HCT116 (cell line): ENCODE data around the gene CKS2. TPM values are rescaled to one million over a fixed set of nuclear protein-coding genes. Genes with fewer than 3 reads are reported as not detected.
A peak's percentile ranks its signal among the peaks of the same experiment; 100 is the strongest.

Source experiments
- ATAC-seq: fragments of 200-7000 bp; cut with Tn5 transposase; 2 replicates; pipeline ENCODE4 v1.9.1; 2020; ENCODE audit warnings: mild to moderate bottlenecking, moderate library complexity
- BruUV-seq: library from RNA; stranded (reverse); fragments of 400-500 nt; replicated peaks from 2 replicates; lab custom pipeline; 2021; lab: Mats Ljungman, UMichigan
- CTCF ChIA-PET: fragments of 300-600 bp; sonication (Branson Sonifier 250); formaldehyde crosslinking; loops from one replicate; lab custom pipeline; 2021; ENCODE audit warnings: antibody characterized with exemption; lab: Charles Lee
- POLR2A ChIA-PET: fragments of 300-600, 350-600 bp; sonication (Branson Sonifier 250); formaldehyde crosslinking; loops from one replicate; lab custom pipeline; 2021; ENCODE audit warnings: antibody characterized with exemption; lab: Charles Lee
- RAD21 ChIA-PET, 2 experiments: fragments of 300-600 bp; sonication (Branson Sonifier 250); formaldehyde crosslinking; loops; one replicate each; lab custom pipeline; 2023; ENCODE audit warnings: low total read pairs in 2 of 2; ENCODE audit not compliant: uncharacterized antibody in 2 of 2, unreplicated experiment in 2 of 2, low non-redundant PET in 1 of 2; lab: Charles Lee
- DNase-seq: peaks from one replicate; pipeline ENCODE4 v3.0.0-alpha.2; 2010; ENCODE audit warnings: low read depth, low spot score
- H2AFZ ChIP-seq: fragments of 200-600 bp; shearing (Covaris generic), sonication (generic); 2 replicates; pipeline ENCODE4 v1.6.1; 2017; ENCODE audit warnings: low read depth, mixed run types, mixed read lengths, antibody characterized with exemption, low read length; ENCODE audit not compliant: poor library complexity, severe bottlenecking
- H3K27ac ChIP-seq: 2 replicates; pipeline ENCODE4 v1.5.1; 2012; ENCODE audit warnings: low read depth, low read length
- H3K27me3 ChIP-seq: fragments of 200-600 bp; sonication (generic); 2 replicates; pipeline ENCODE4 v1.6.1; 2016; ENCODE audit warnings: mixed run types, low read length, mixed read lengths; ENCODE audit not compliant: insufficient read depth
- H3K36me3 ChIP-seq, 2 experiments: fragments of 200-500 bp in 1 of 2; fragments of 200-600 bp in 1 of 2; sonication (Bioruptor generic) in 1 of 2; sonication (generic) in 1 of 2; 2 replicates each; pipeline versions ENCODE4 v1.5.1 to v1.6.1; 2014 to 2016; ENCODE audit warnings: low read length in 2 of 2, inconsistent platforms in 1 of 2, mixed read lengths in 1 of 2, mixed run types in 1 of 2; ENCODE audit not compliant: insufficient read depth in 2 of 2, control insufficient read depth in 1 of 2
- H3K4me1 ChIP-seq, 2 experiments: fragments of 200-600 bp in 1 of 2; sonication (generic) in 1 of 2; 2 replicates each; pipeline versions ENCODE4 v1.5.1 to v1.6.1; 2012 to 2017; ENCODE audit warnings: low read length in 2 of 2, inconsistent platforms in 1 of 2, mild to moderate bottlenecking in 1 of 2, mixed read lengths in 1 of 2, mixed run types in 1 of 2, moderate library complexity in 1 of 2; ENCODE audit not compliant: insufficient read depth in 2 of 2, control insufficient read depth in 1 of 2
- H3K4me2 ChIP-seq: fragments of 200-600 bp; sonication (generic); 2 replicates; pipeline ENCODE4 v1.6.1; 2017; ENCODE audit warnings: mixed run types, low read length, mixed read lengths
- H3K4me3 ChIP-seq, 2 experiments: fragments of 200-600 bp in 1 of 2; sonication (generic) in 1 of 2; replicated peaks in 1 of 2; 2 replicates each; pipeline ENCODE4 v1.5.1; 2011 to 2016; ENCODE audit warnings: low read length in 2 of 2, control low read depth in 1 of 2, low read depth in 1 of 2, mild to moderate bottlenecking in 1 of 2, mixed read lengths in 1 of 2, mixed run types in 1 of 2
- H3K79me2 ChIP-seq: fragments of 200-600 bp; sonication (generic); 2 replicates; pipeline ENCODE4 v1.6.1; 2017; ENCODE audit warnings: mild to moderate bottlenecking, mixed run types, low read length, moderate library complexity, mixed read lengths; ENCODE audit not compliant: insufficient read depth
- H3K9ac ChIP-seq: fragments of 200-600 bp; sonication (generic); 2 replicates; pipeline ENCODE4 v1.6.1; 2016; ENCODE audit warnings: low read length, mixed read lengths
- H3K9me2 ChIP-seq: fragments of 200-600 bp; sonication (generic), shearing (Covaris generic); 2 replicates; pipeline ENCODE4 v1.6.1; 2017; ENCODE audit warnings: mixed run types, mild to moderate bottlenecking, moderate library complexity; ENCODE audit not compliant: insufficient read depth
- H3K9me3 ChIP-seq, 2 experiments: fragments of 200-500 bp in 1 of 2; fragments of 200-600 bp in 1 of 2; sonication (Bioruptor generic) in 1 of 2; sonication (generic) in 1 of 2; 2 replicates each; pipeline ENCODE4 v1.6.1; 2014 to 2017; ENCODE audit warnings: low read length in 2 of 2, mixed read lengths in 2 of 2, inconsistent platforms in 1 of 2, low read depth in 1 of 2, mild to moderate bottlenecking in 1 of 2, mixed run types in 1 of 2, moderate library complexity in 1 of 2; ENCODE audit not compliant: control insufficient read depth in 1 of 2, insufficient read depth in 1 of 2
- H4K20me1 ChIP-seq: fragments of 200-600 bp; sonication (generic), shearing (Covaris generic); 2 replicates; pipeline ENCODE4 v1.6.1; 2017; ENCODE audit warnings: mixed run types, mild to moderate bottlenecking, moderate library complexity; ENCODE audit not compliant: insufficient read depth
- ELF1 ChIP-seq: IDR thresholded peaks from 2 replicates; pipeline ENCODE4 v1.6.1; 2012; ENCODE audit warnings: low read depth, borderline replicate concordance
- POLR2AphosphoS5 ChIP-seq: IDR thresholded peaks from 2 replicates; pipeline ENCODE4 v1.6.1; 2011; ENCODE audit warnings: mild to moderate bottlenecking, low read depth, low read length, moderate library complexity
- REST ChIP-seq: IDR thresholded peaks from 2 replicates; pipeline ENCODE4 v1.6.1; 2012; ENCODE audit warnings: low read depth
- TCF7L2 ChIP-seq: IDR thresholded peaks from 2 replicates; pipeline ENCODE4 v1.7.0; 2011; ENCODE audit warnings: borderline replicate concordance, inconsistent platforms; ENCODE audit not compliant: insufficient read depth, insufficient read length; ENCODE audit errors: extremely low read depth
- YY1 ChIP-seq: IDR thresholded peaks from 2 replicates; pipeline ENCODE4 v1.6.1; 2011; ENCODE audit warnings: low read length, low read depth, moderate library complexity, mild to moderate bottlenecking; ENCODE audit not compliant: insufficient replicate concordance; ENCODE audit errors: extremely low read depth
- ZFX ChIP-seq: fragments of 450-650 bp; IDR thresholded peaks from 2 replicates; pipeline ENCODE4 v1.6.1; 2017
- ZNF274 ChIP-seq: fragments of 200-500 bp; sonication (Bioruptor generic); IDR thresholded peaks from 2 replicates; pipeline ENCODE4 v1.6.1; 2014; ENCODE audit warnings: mild to moderate bottlenecking, low read depth, low read length, inconsistent platforms
- intact Hi-C: fragments of 100-400 bp; cut with micrococcal nuclease; formaldehyde crosslinking; loops from 2 replicates; pipeline ENCODE4 v1.10.0; 2022
- total RNA-seq: library from RNA; stranded (reverse); gene quantifications from one replicate; pipeline ENCODE4 v1.2.1, GENCODE V29; 2021; ENCODE audit not compliant: unreplicated experiment
- TF ChIP-seq, protein P1 (sequence below): IDR thresholded peaks from 2 replicates; pipeline ENCODE4 v1.6.1; 2012
- TF ChIP-seq, protein P2 (sequence below): IDR thresholded peaks from 2 replicates; pipeline ENCODE4 v1.6.1; 2011; ENCODE audit warnings: mild to moderate bottlenecking, low read length, moderate library complexity; ENCODE audit not compliant: insufficient replicate concordance; ENCODE audit errors: extremely low read depth

Gene CKS2
- total RNA-seq, 1 experiment from 2014 or later = 242 TPM

DNA sequence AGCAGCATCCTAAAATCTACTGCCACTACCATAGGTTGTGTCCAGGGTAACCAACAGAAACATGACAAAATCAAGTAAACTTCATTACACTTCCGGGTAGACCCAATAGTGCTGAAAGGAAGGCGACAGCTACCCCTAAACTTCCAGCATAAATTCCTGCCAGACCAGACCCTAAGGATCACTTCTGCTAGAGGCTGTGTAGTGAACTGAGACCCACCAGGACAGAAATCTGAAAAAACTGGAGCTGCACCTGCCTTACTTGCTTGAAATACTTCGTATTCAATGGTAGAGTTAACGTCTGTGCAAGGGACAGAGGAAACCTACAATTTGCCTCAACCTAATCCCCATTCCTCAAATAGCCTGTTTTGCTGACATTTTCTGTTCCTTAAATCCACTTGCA is 6.3 kb downstream of the CKS2 start:
- H3K27me3 ChIP-seq = no peaks in the 10 kb centered on the region
- ATAC-seq (no peak), DNase-seq (no peak)
- H4K20me1 ChIP-seq = peaks cover 31% of the 10 kb centered on the region; the same call in 1 of the 2 replicates
- TF ChIP-seq TCF7L2 = no peak
- TF ChIP-seq, protein P1, sequence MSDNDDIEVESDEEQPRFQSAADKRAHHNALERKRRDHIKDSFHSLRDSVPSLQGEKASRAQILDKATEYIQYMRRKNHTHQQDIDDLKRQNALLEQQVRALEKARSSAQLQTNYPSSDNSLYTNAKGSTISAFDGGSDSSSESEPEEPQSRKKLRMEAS = no peak
- BruUV-seq = no TSS peak
- peaks cover 24 to 45% of the 10 kb centered on the region in 2 experiments for H3K36me3 ChIP-seq
- H3K27ac ChIP-seq = peak overlapping the region; percentile 95
- RAD21 ChIA-PET = no interaction called here
- peaks cover 23 to 54% of the 10 kb centered on the region in 2 experiments for H3K4me1 ChIP-seq
- peak overlapping the region; percentile 75 for H3K9ac ChIP-seq
- CTCF ChIA-PET = no interaction called here
- POLR2A ChIA-PET = no interaction called here
- H3K79me2 ChIP-seq = peaks cover 88% of the 10 kb centered on the region
- intact Hi-C loops = loop anchor here (5.0 to 10.0 kb wide), 2 partner anchors 245 to 788 kb away; no protein-coding TSS in a partner anchor
- peak overlapping the region; percentile 63 to 69 for H3K4me3 ChIP-seq
- peak overlapping the region; percentile 78 for H3K4me2 ChIP-seq
- no peaks in the 10 kb centered on the region for H3K9me2 ChIP-seq
- no peaks in the 10 kb centered on the region for H3K9me3 ChIP-seq
- H2AFZ ChIP-seq = no peak overlapping the region

DNA sequence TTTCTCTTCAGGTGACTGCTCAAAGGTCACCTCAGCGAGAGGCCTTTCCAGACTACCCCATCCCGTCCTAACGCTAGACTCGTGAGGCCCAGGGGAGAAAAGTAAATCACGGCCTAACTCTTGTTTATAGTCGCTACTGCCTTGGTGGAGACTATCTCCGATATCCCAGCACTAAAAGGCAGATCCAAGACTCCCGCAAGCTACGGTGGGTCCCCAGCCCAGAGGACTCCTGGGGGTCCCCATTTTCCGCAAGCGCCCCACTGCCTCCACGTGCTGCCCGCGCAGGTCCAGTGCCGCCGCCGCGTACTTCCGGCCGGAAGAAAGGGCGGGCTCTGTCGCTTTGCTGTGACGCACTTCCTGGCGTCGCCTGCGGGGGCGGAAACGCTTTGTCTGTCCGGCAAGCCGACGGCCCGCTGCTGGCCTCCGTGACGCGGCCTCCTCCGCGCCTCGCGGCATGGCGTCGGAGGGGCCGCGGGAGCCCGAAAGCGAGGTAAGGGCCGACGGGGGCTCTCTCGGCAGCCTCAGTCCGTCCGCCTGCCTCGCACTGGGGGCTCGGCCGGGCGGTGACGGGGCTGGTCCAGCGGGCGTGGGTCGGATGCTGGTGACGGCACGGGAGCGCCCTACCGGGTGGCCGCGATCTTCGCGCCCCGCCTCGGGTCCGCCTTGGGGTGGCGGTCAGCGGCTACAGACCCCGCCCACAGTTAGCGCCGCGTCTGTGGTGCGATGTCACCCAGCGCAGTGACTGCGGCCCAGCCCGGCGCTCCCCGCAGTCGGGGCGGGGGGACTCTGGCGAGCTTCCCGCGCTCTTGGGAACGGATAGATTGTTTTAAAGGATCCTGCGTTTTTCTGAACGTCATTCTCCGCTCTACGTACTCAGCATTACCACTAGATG is 7.4 kb downstream of the CKS2 start, which contains the start of gene SECISBP2:
SECISBP2 (plus strand) TSS at position 378 of the 892 bp plus-strand sequence; CDS start at position 455, 77 bp downstream.
- H3K79me2 ChIP-seq = peaks cover 88% of the 10 kb centered on the region
- H2AFZ ChIP-seq = no peak within 1 kb of the TSS
- BruUV-seq = no TSS peak
- no peaks in the 10 kb centered on the region for H3K9me3 ChIP-seq
- peak within 1 kb of the TSS; percentile 78 for H3K4me2 ChIP-seq
- ATAC-seq (peak; percentile 95), DNase-seq (peak; percentile 87)
- peak within 1 kb of the TSS; percentile 95 for H3K27ac ChIP-seq
- H3K4me3 ChIP-seq = peak within 1 kb of the TSS; percentile 63 to 69
- CTCF ChIA-PET = interaction anchor here (0.6 to 1.0 kb wide), 3 partner anchors 9 to 246 kb away, joined by 3 to 7 read pairs (median 5); no protein-coding TSS in a partner anchor
- intact Hi-C loops = loop anchor here (1.0 to 10.0 kb wide), 3 partner anchors 231 to 786 kb away; no protein-coding TSS in a partner anchor
- POLR2A ChIA-PET = interaction anchor here (1.0 kb wide), 1 partner anchor 8 kb away, joined by 4 read pairs; no protein-coding TSS in a partner anchor
- H3K27me3 ChIP-seq = no peaks in the 10 kb centered on the region
- peak within 1 kb of the TSS; percentile 75 for H3K9ac ChIP-seq
- no peaks in the 10 kb centered on the region for H3K9me2 ChIP-seq
- RAD21 ChIA-PET = no interaction called here
- peaks cover 20% of the 10 kb centered on the region; the same call in 1 of the 2 replicates for H4K20me1 ChIP-seq
- peaks cover 24 to 42% of the 10 kb centered on the region in 2 experiments for H3K36me3 ChIP-seq
- peaks cover 18 to 44% of the 10 kb centered on the region in 2 experiments for H3K4me1 ChIP-seq
- TF ChIP-seq, protein P2, sequence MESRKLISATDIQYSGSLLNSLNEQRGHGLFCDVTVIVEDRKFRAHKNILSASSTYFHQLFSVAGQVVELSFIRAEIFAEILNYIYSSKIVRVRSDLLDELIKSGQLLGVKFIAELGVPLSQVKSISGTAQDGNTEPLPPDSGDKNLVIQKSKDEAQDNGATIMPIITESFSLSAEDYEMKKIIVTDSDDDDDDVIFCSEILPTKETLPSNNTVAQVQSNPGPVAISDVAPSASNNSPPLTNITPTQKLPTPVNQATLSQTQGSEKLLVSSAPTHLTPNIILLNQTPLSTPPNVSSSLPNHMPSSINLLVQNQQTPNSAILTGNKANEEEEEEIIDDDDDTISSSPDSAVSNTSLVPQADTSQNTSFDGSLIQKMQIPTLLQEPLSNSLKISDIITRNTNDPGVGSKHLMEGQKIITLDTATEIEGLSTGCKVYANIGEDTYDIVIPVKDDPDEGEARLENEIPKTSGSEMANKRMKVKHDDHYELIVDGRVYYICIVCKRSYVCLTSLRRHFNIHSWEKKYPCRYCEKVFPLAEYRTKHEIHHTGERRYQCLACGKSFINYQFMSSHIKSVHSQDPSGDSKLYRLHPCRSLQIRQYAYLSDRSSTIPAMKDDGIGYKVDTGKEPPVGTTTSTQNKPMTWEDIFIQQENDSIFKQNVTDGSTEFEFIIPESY = peak; percentile 69
- peak; percentile 4 for TF ChIP-seq YY1
- TF ChIP-seq TCF7L2 = peak; percentile 78
- no peak for TF ChIP-seq REST
- TF ChIP-seq ELF1 = no peak
- peak; percentile 86 for TF ChIP-seq ZFX
- TF ChIP-seq POLR2AphosphoS5 = peak; percentile 84
- no peak for TF ChIP-seq ZNF274
